ENCODE measurements around the gene NLGN4X.
"Not testable (repeated sequence)": the region's sequence is repeated elsewhere in the genome, so short reads cannot be mapped to it uniquely, and the experiment has no call there.

Gene NLGN4X

DNA sequence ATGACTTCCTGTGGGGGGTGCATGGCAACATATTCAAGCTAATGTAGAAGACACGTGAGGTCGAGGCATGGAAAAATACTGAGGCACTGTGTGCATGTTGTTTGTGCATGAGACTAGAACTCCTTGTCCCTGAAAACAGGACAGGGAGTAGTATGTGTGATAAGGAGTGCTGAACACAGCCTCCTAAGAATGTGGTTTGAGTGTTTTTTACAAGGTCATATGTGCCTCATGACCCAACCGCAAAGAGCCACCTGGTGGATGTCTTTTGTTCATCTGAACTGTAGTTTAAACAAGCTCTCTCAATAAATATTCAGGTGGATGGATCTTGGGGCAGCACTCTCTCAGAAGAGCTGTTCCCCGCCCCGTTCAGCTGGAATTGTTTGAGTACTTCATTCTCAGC lies 226.6 kb downstream of the NLGN4X start:
- DNase-seq, result no peak

DNA sequence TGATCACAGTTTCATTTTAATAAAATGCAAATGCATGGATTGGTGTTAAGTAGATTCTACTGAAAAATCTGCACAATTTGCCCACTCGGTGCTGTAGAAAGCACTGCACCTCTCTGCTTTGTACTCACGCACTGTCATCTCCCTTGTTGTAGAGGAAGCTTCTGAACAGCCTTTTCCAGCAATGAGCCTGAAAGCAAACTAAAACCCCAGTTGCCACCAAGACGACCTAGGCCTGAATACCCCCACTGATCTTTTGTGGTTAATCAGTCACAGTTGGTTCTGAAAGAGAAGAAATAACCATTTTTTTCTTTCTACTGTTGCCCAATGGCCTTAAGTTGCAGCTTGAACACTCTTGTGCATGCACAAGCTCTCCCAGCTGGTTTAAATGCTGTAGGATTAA lies 229.8 kb downstream of the NLGN4X start:
- no peak for DNase-seq

DNA sequence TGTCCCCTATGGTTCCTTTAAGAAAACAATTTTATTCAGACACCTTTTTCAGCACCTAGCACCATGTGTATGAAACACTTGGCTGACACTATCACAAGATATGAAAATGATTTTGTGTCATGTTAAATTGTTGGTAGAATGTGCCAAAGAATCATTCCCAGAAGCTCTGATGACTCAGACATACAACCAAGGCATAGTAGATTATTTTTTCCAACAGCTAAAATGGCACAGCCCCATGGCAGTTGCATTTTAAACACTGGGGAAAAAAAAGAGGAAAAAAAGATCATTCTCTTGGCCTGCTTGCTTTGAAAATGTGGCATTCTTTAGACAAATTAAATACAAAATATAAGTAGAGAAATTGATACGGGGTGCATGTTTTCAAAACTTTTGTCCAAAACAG lies 230.2 kb downstream of the NLGN4X start:
- DNase-seq, result no peak

DNA sequence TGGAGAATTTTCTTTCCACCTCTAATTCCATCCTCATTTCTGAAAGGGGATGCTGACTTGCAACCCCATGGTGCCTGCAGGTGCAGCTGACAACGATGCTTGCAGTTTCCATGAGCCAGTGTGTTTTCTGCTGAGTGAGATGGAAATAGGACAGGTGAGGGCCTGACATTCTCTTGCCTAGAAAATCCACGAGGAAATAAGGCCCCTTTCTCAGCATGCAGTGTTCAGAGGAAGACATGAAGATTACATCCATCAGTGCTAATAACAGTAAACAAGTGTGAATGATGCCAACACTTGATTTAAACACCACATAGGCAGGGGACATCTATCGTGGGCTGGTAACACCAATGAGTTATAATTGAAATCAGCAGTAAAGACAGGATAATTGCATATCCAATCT lies 237.3 kb downstream of the NLGN4X start:
- no peak for DNase-seq

DNA sequence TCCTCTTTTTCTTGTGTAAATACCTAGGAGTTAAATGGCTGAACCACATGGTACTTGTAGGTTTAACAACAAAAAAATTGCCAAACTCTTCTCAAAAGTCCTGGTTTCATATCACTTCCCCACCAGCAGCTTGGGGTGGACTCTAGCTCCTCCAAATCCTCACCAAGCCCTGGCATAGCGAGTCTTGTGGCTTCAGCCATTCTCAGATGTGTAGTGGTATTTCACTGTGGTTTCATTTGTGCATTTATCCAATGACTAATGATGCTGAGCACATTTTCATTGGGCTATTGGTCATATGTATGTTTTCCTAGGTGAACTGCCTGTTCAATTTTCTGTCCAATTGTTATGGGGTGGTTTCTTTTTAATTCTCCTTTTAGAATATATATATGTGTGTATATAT lies 249.3 kb downstream of the NLGN4X start:
- DNase-seq, result no peak

DNA sequence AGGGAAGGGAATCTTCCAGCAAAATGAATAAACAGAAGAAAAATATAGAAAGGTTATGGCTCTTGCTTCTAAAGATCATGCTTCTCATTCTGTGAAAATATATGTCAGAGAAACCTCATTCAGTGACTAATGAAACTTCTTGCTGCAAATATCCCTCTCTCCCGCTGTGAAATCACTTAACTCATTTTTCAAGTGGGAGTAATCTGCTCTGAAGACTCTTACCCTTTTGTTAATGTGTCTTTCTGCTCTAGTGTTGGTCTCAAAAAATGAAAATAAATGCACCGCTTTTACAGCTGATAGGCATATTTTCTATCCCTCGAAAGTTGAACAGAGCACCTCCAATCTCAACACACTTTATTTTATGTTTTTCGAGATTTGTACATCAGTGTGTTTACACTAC lies 252.3 kb downstream of the NLGN4X start:
- no peak for DNase-seq

DNA sequence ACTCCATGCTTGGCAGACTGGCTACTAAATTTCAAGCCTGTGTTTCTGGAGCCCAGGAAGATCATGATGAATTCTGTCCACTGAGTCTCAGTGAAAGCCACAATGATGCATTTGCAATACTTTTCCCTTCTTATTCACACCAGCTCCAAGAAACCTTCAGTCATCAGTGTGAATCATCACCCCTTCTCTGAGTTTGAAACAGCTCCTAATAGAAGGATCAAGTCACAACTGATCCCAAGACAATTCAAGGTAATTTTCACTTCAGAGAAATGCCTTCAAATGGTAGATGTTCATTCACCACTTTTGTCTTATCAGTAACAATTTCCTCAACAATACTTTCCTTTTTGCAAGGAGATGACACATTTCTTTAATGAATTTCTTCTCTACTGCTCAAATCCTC lies 257.4 kb downstream of the NLGN4X start:
- no peak for DNase-seq

DNA sequence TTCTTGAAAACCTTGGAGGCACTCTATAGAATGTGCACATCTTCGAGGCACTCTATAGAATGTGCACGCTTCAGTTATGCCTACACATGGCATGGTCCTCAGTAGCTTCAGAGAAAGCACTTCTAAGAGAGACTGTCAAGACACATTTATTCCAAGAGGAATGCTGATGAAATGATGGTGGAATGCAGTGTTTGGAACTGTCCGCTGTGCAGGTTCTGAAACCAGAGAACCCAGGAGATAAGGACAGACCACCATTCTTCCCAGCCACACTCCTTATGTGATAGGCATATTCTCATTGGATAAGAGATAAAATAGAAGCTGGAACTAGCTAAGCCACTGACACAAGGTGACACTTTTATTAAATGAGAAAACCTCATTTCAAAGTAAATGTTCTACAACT lies 263.3 kb downstream of the NLGN4X start:
- DNase-seq, result no peak

DNA sequence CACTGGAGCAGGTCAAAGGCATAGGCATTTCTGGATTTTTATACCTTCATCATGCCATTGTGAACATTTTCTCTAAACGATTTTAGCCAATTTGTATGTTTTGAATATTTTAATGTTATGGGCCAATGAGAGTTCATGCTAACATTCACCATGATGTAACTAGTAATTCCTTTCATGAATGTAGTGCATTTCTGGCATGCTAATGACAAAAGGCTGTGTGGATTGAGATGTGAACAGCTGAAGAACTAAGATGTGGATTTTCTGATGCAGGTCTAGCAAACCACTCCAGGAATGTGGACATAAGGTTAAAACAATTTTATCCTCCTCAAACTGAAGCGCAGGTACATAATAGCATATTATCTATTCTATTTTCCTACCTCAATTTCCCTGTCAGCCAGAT lies 269.4 kb downstream of the NLGN4X start:
- DNase-seq, result no peak

DNA sequence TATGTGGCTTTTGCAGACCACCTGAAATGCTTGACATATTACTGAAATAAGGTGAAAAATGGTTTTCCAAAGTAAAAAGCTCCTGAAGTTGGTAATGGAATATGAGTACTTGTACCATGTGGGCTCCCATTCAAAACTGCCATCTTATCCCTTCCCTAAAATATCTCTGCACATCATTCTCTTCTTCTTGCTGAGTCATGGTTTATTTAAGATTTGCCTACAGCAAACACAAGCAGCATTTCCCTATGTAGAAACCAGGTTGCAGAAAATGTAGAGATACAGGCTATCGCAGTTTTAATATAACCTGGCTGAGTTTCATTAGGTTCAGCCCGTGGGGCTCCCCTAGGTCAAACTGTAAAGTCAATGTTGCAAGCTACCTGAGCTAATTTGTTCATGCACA lies 270.1 kb downstream of the NLGN4X start:
- no peak for DNase-seq

DNA sequence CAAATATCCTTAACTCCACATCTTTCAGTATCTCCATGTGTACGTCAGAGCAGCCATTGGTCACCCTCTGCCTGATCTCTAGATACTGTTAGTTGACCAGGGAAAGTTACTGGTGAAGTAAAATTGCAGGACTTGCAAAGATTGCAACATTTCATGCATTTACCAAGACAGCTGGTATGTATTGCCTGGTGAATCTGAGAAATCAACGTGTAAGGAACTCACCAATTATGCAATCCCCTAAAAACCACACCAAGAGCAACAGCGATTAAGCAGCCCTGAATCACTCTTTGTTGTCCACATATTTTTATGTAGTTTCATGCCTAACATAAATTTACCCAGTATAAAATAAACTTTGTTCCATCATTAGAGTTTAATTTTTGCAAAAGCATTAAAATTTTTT lies 271.2 kb downstream of the NLGN4X start:
- DNase-seq, result no peak

DNA sequence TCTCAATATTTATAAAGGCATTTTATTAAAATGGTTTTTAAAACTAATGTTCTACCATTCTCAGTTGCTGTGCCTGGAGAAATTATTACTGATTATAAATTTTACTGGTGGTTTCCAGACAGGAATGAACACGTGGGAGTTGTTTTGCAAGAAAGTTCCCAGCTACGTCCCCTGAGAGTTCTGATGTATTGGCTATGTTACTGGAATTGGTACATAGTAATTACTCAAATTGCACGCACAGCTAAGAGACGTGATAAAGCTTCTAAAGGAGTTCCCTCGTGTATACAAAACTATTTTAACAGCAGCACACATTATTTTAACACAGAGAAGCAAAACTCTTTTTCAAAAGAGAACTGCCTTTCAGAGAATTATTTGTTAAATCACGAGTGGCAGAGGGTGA lies 292.2 kb downstream of the NLGN4X start:
- no peak for DNase-seq

DNA sequence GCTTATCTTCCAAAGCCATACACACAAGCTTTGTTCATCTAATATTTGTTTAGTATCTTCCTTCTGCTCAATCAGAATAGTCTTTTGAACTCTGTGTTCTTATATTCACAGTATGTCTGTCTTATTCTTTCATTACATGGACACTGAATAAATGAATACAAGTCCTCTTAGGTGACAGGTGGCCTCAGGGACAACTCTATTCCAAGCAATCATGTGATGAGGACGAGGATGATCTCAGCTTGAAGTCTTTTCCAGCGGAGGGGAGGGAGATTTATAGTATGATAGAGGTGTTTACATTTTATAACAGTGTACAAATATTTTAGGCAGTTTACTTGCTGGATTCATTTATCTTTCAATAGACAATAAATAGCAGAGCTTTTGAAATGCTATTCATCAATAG lies 300.4 kb downstream of the NLGN4X start:
- DNase-seq, result no peak

DNA sequence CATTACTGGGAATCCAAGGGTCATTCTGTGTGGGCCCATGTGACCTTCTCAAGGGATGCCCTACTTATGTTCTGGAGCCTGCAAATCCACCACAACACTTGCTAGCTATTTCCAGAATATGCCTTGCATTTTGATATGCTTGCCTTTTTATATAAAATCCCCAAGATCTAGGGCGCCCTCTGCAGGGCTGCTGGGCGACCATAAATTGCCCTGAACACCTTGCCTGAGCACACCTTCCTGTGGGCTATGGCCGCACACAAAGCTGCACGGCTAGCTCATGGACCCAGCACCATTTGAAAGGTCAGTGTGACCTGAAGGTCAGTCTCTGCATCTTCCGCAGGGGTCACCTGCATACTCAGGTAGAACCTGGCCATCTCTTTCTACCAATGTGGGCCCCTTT lies 311.7 kb downstream of the NLGN4X start:
- no peak for DNase-seq

DNA sequence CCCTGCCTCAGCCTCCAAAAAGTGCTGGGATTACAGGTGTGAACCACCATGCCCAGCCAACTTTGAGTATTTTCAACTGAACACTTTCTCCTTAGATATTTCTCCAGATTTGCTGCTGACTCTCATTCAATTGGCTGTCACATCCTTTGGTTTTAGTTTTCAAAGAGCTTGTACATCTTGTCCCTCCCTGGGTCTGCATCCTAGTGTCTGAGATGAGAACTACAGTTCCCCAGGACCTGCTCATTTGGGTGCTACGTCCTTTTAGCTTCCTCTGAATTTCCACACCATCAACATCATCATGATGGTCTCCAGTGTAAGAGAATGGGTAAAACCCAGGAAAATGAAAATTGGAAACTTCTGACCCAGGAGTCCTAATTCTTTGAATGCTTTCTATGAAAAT lies 312.9 kb downstream of the NLGN4X start:
- no peak for DNase-seq

DNA sequence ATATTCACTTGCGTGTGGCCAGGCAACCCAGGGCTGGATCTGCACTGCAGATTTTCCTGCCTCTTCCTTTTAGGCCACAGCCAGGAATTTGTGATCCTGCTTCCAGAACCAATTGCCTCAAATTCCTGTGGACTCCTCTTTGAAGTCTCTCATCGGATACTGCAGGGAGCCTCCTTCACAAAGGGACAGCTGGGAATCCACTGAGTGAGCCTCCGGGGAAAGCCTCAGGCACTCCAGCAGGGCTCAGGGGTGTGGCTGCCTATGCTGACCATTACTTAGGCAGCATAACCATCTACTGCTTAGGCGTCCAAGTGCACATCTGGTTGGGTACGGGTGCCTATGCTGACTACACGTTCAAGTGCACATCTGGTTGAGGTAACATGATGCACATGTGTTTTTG lies 321.5 kb downstream of the NLGN4X start:
- DNase-seq, result no peak

DNA sequence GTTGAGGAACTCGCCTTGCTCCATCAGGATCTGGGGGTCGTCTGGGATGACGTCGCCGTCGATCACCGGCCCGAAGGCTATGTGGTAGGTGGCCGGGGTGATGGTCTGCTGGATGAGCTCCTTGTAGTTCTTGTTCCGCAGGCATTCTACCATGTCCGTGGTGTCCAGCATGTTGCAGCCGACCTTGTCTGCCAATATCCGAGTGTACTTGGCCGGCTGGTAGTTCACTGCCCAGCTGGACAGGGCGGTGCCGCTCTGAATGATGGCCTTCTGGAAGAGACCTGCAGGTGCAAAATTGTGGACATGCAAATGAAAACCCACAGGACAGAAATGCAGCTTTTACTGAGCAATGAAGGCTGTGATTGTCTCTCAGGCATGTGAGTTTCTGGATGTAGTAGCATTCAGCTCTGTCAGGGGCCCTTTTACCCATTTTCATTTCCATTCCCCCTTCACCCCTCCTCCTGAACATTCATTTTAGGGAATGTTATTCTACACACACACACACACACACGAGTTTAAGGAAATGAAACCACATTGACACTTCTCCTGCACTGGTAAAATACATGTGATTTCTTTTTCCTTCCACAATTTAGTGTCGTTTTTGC lies 325.0 kb downstream of the NLGN4X start:
- DNase-seq, result not testable (repeated sequence)

DNA sequence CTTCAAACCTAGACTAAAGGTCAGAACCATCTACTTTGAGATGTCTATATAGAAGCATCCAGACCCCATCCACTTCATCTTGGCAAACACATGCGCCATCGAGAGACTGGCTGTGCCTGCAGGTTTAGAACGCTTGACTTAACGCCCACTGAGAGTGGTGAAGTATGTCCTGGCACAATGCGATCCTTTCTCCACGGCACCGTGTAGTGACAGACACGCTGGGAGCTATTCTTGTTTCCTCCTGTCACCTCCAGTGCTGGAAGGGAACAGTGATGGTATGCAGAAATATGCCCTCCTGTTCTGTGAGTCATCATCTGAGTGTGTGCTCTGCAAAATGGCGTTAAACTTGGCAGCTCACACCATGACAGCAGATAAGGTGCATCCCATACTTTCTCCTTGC lies 330.2 kb downstream of the NLGN4X start:
- DNase-seq, result no peak

DNA sequence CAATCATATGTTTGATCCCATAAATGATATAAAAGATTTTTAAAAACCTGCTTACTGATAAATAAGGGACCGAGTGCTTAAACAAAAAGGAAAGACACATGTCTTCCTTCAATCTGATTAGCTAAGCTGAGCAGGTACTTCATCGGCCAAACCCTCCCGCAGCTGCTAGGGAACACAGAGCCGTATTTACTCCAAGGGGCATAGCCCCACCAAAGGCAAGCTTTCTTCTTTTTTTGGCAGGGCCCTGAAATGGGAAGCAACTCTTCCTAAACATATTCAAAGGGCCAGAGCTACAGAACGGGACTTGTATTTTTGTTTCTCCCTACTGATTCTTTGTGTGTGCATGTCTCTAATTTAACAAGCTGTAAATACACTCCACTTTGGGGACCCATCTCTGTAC lies 337.3 kb downstream of the NLGN4X start:
- no peak for DNase-seq

DNA sequence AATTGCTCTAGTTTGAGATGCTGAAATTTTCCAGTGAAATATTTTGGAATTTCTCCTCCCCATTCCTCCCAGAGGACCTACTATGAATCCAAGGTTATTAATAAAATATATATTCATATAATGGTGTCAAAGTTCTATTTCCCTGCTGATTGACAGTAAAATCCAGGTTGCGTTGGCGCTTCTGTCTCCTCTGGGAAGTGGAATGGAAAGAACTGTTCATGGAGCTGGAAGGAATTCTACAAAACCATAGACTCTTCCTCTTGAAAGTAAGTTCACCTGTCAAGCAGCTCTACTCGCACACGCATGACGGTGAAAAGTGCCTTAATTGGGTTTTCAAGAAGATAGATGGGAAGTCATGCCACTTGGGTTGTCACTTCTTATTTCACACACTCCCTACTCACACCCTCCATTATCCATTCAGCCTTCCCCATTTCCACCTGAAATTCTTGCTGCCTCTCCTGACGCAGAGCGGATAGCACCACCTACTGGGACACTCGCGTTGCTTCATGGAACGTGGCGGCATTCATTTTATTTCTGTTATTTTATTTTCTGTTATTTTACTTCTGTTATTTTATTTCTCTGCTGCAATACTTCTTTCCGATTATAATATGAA lies 351.6 kb downstream of the NLGN4X start:
- peak; percentile 8 for DNase-seq

DNA sequence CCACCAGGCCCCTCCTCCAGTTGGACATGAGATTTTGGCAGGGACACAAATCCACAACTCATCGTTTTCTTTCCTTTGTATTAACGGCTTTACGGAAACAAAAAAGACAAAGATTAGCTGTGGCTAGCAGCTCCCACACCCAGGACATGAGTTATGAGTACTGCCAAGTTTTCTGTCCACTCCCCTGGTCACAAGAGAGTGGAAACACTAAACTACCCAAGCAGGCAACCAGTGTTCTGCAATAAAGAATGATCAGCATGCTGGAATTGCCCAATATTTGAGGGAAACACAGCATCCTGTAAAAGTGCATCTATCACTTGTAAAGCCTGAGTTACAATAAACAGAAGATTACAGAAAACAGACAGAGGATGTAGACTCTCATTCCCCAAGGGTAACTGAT lies 358.4 kb downstream of the NLGN4X start:
- no peak for DNase-seq

DNA sequence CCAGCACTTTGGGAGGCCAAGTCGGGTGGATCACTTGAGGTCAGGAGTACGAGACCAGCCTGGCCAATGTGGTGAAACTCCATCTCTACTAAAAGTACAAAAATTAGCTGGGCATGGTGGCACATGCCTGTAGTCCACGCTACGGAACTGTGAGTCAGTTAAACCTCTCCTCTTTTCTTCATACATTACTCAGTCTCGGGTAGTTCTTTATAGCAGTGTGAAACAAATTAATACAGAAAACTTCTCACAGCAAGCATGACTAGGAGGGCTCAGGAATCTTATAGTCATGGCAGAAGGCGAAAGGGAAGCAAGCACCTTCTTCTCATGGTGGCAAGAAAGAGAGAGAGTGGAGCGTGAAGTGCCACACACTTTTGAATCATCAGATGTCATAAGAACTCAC lies 358.9 kb downstream of the NLGN4X start:
- DNase-seq, result no peak

DNA sequence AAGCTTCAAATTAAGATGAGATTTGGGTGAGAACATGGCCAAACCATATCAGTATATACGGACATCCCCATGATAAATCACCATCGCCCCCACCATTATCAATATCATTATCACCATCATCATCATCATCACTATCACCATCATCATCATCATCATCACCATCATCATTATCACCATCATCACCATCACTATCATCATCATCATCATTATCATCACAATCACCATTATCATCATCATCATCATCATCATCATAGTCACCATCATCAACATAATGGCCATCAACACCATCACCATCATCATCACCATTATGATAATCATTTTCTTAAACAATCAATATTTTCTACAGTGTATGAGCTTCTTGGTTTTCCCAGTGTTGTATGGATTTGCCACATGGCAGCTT lies 360.9 kb downstream of the NLGN4X start:
- DNase-seq, result no peak

DNA sequence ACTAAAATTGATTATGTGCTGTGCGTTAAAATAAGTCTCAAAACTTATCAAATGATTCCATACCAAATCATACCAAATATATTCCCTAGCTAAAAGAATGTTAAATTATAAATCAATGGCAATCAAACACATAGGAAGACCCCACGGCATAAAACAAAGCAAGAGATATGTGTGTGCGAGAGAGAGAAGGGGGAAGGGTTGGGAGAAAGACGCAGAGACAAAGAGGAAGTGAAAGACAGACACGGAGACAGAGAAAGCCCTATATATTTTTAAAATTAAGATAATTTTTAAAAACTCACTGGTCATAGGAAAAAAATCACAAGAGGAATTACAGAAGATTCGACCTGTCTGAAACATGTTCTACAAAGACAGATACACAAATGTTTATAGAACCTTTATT lies 371.4 kb downstream of the NLGN4X start:
- no peak for DNase-seq

DNA sequence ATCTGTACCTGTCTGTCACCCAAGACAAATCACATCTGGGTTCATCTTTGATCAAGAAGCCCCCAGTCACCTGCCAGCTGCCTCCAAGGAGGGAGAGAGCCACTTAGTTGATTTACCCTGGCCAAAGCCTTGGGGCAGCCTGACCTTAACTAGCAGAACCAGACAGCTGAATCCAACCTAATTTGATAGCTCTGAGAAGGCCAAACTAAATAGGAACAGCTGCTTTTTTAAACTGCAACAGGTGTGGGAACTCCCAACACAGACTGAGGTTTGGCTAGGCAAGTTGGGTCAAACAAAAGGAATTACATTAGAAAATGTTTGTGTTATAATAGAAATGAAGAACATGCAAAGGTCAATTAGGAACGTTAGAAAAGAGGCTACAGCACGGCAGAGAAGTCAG lies 375.7 kb downstream of the NLGN4X start:
- DNase-seq, result no peak

DNA sequence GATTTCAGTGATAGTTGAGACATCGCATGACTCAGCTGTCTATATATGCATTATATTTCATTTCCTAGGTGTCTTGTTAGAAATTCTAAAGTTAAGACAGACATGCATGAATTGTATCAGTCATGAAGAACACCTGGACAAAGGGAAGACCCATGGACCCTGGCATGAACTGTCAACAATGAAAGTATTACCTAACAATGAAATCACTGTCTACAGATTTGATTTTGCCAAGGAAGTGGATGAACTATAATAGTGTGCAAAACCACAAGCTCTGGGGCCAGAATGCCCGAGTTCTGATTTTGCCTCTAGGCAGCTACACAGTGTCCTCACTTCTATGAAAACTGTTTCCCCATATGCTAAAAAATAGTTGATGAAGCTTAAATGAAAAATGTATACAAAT lies 386.1 kb downstream of the NLGN4X start:
- DNase-seq, result no peak
